ENCODE data around the gene FAM136A. TPM values are rescaled to one million over a fixed set of nuclear protein-coding genes. Genes with fewer than 3 reads are reported as not detected.

FAM136A gene
- total and polyA plus RNA-seq, 7 donors = 14.1 to 74.5 (median 26.7) TPM

DNA sequence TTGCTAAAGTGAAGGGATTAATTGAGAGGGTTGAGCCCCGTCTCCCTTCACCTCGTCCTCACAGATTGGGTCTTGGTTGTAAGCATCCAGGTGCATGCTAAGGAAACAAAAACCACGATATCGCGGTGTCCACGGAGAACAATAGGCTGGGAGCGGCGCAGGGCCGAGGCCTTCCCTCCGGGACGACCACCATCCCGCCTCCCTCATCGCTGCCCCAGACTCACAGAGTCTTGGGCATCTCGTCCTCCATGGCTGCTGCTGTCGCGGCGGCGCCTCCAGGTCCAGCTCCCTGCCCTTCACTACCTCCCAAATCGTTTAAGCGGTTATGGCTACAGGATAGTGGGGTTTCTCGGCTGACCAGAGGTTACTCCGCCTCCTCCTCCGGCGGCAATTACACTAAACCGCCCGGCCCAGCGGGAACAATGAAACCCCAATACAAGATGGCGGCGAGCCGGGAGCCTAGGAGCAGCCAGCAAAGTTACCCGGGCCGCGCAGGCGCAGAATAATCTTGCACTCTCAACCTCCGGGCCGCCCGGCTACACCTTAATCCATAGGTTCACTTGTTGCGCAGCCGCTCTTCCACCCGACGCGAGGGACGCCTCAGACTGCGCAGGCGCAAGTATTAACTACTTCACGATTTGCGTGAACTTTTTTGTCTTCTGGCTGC, 53.6 kb downstream of the FAM136A start, which contains the start of gene TIA1:
Gene TIA1, minus strand, starts transcription at position 448 of the 667 bp plus-strand sequence. Its CDS starts 198 bp downstream, at position 250.
- Histone ChIP-seq H3K4me1 (peaks cover 39% of the 10 kb centered on the region), H3K36me3 (ENCODE audit: insufficient read depth in 1 of 2, low read depth in 1 of 2) (no peaks in the 10 kb centered on the region), H3K27ac (peak within 1 kb of the TSS; percentile 92), H3K4me3 (peak within 1 kb of the TSS; percentile 84), H3K27me3 (ENCODE audit: insufficient read depth in 3 of 3, low read length in 2 of 3) (no peaks in the 10 kb centered on the region), H3K9me3 (no peaks in the 10 kb centered on the region)
- peak; percentile 98 to 99 (median 99) for ATAC-seq
- TF ChIP-seq, protein P1, sequence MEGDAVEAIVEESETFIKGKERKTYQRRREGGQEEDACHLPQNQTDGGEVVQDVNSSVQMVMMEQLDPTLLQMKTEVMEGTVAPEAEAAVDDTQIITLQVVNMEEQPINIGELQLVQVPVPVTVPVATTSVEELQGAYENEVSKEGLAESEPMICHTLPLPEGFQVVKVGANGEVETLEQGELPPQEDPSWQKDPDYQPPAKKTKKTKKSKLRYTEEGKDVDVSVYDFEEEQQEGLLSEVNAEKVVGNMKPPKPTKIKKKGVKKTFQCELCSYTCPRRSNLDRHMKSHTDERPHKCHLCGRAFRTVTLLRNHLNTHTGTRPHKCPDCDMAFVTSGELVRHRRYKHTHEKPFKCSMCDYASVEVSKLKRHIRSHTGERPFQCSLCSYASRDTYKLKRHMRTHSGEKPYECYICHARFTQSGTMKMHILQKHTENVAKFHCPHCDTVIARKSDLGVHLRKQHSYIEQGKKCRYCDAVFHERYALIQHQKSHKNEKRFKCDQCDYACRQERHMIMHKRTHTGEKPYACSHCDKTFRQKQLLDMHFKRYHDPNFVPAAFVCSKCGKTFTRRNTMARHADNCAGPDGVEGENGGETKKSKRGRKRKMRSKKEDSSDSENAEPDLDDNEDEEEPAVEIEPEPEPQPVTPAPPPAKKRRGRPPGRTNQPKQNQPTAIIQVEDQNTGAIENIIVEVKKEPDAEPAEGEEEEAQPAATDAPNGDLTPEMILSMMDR (IDR thresholded peaks at IDR 0.05) = no peak
- peak; percentile 99 for DNase-seq
- 0% methylated on average over 47 of the region's 47 CpGs for WGBS, 3 donors
- intact Hi-C loops (cut with DNase I) = loop anchor here (5.0 to 10.0 kb wide), 2 partner anchors 56 to 354 kb away; partner anchors contain the start of genes C2orf42 (in 2 of the 2) and SNRNP27 (in 1 of the 2)

DNA sequence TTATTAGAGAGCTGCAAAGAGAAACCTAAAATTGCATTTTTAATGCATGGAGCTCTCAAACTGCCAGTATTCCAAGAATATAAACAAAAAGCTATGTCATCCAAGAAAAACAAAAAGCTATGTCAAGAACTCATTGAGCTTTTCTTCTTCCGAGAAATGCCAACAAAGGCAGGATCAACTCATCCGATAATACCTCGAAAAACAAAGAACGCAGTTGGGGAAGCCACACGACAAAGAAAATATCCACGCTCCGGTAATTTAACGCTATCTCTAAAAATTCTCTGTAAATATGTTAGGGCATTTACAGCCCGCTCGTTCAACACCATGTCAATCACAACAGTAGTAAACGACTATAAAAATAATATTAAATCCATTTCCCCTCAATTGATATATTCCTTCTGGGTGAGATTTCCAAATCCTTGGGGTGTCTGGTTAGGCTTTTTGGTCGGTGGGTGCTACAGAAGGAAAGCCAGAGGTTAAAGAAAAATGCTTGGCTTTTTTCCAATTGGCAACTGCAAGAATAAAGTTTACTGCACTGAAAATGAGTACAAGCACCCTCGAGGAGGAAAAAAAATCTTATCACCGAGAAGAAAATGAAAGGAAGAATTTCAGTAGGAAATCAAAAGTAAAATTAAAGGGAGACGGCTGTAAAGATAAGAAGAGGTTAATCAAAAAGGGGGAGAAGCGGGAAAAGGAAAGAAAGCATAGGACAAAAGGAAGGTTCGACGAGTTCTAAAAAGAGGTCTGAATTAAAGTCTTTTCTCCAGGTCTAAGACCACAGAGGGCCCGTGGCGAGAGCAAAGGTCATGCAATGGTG, 54.3 kb downstream of the FAM136A start:
- peak overlapping the region; percentile 92 for H3K27ac ChIP-seq
- H3K36me3 ChIP-seq (ENCODE audit: insufficient read depth in 1 of 2, low read depth in 1 of 2) = no peaks in the 10 kb centered on the region
- DNase-seq (no peak), ATAC-seq (no peak)
- H3K9me3 ChIP-seq = no peaks in the 10 kb centered on the region
- intact Hi-C loops (cut with DNase I) = loop anchor here (5.0 to 10.0 kb wide), 2 partner anchors 55 to 353 kb away; partner anchors contain the start of genes C2orf42 (in 2 of the 2) and SNRNP27 (in 1 of the 2)
- peaks cover 41% of the 10 kb centered on the region for H3K4me1 ChIP-seq
- WGBS, 3 donors = 0% methylated on average over 20 of the region's 20 CpGs
- H3K4me3 ChIP-seq = peak overlapping the region; percentile 84
- TF ChIP-seq, protein P1 (IDR thresholded peaks at IDR 0.05) = no peak
- H3K27me3 ChIP-seq (ENCODE audit: insufficient read depth in 3 of 3, low read length in 2 of 3) = no peaks in the 10 kb centered on the region

Other genes with a start within 250 kb of the FAM136A start
- gene PCBP1, start 214.6 kb downstream of the FAM136A start, total RNA-seq = 100 to 1,000 TPM; 423 to 683 (median 522) TPM
- gene PCBP1, start 214.6 kb downstream of the FAM136A start, polyA plus RNA-seq = 100 to 1,000 TPM; 522 to 746 (median 549) TPM
- 10 to 100 TPM in 2 of 4 donors, 1 to 10 TPM in 2; 6.4 to 11.0 (median 9.2) TPM for gene C2orf42, start 111.0 kb downstream of the FAM136A start, total RNA-seq
- gene C2orf42, start 111.0 kb downstream of the FAM136A start, polyA plus RNA-seq = 10 to 100 TPM in 1 of 3 donors, 1 to 10 TPM in 2; 5.3 to 13.3 (median 6.4) TPM
- gene TIA1, start 53.4 kb downstream of the FAM136A start, total RNA-seq = 10 to 100 TPM; 24.7 to 38.1 (median 29.7) TPM
- 10 to 100 TPM; 17.4 to 26.1 (median 23.4) TPM for gene TIA1, start 53.4 kb downstream of the FAM136A start, polyA plus RNA-seq
- gene PCYOX1, start 43.9 kb downstream of the FAM136A start, total RNA-seq = 10 to 100 TPM; 20.5 to 46.2 (median 32.1) TPM
- gene PCYOX1, start 43.9 kb downstream of the FAM136A start, polyA plus RNA-seq = 10 to 100 TPM in 2 of 3 donors, 1 to 10 TPM in 1; 6.2 to 46.1 (median 11.9) TPM
- gene SNRPG, start 8.3 kb downstream of the FAM136A start, total RNA-seq = 100 to 1,000 TPM in 3 of 4 donors, 10 to 100 TPM in 1; 61.9 to 155 (median 127) TPM
- gene SNRPG, start 8.3 kb downstream of the FAM136A start, polyA plus RNA-seq = 100 to 1,000 TPM; 160 to 252 (median 165) TPM

All from psoas muscle (tissue), 8 donors.